Measurements from ENCODE around the gene STK39. TPM values are rescaled to one million over a fixed set of nuclear protein-coding genes. Genes with fewer than 3 reads are reported as not detected.

The STK39 gene
- polyA plus RNA-seq, 1 donor (not counting 4 experiments of a cell fraction or from before 2014, with no cell fraction given), result 20.7 TPM

- H4K20me1 ChIP-seq (ENCODE audit: control insufficient read depth, extremely low read depth, insufficient read depth, low read length), result no peaks in the 10 kb centered on the region
- TF ChIP-seq EZH2 (IDR thresholded peaks at IDR 0.05; ENCODE audit: low read length) (no peak), CTCF (optimal IDR thresholded peaks at IDR 0.05 in 1 of 3, IDR thresholded peaks at IDR 0.05 in 1 of 3, conservative IDR thresholded peaks at IDR 0.05 in 1 of 3; ENCODE audit: extremely low read depth in 1 of 3, insufficient read depth in 2 of 3, low read length in 3 of 3) (no peak)
- no peaks in the 10 kb centered on the region for H3K9me3 ChIP-seq (ENCODE audit: control insufficient read depth, low read depth, low read length)
- H3K4me3 ChIP-seq (ENCODE audit: control insufficient read depth in 2 of 3, extremely low read depth in 1 of 3, insufficient read depth in 2 of 3, low read depth in 1 of 3, low read length in 3 of 3), result no peak overlapping the region
- no peak overlapping the region for H3K27ac ChIP-seq (ENCODE audit: control insufficient read depth, insufficient read depth, low read length)
- no peaks in the 10 kb centered on the region for H3K9me1 ChIP-seq (ENCODE audit: control insufficient read depth, extremely low read depth, insufficient read depth, low read length)
- FAIRE-seq (no peak), DNase-seq (ENCODE audit: low read depth, low spot score) (no peak)
- H2AFZ ChIP-seq (ENCODE audit: control insufficient read depth, low read length), result no peak overlapping the region
- H3K36me3 ChIP-seq (ENCODE audit: control insufficient read depth in 2 of 2, extremely low read depth in 1 of 2, insufficient read depth in 2 of 2, low read length in 2 of 2), result no peaks in the 10 kb centered on the region
- no peak overlapping the region for H3K9ac ChIP-seq (ENCODE audit: control insufficient read depth, extremely low read depth, insufficient read depth, low read length)
- dilution Hi-C loops (cut with MboI; ENCODE audit: extremely low pct_ligation_motif_present, low sequenced_read_pairs), result no loop called here
- H3K4me2 ChIP-seq (ENCODE audit: control insufficient read depth, extremely low read depth, insufficient read depth, low read depth, low read length), result no peak overlapping the region
- H3K27me3 ChIP-seq (ENCODE audit: control insufficient read depth, extremely low read depth, insufficient read depth, low read length), result no peaks in the 10 kb centered on the region
- H3K79me2 ChIP-seq (ENCODE audit: control insufficient read depth, insufficient read depth, low read length), result no peaks in the 10 kb centered on the region
- no peaks in the 10 kb centered on the region for H3K4me1 ChIP-seq (ENCODE audit: control insufficient read depth, extremely low read depth, insufficient read depth, low read length)
Measured at GRCh38 chr2:168089200-168089599, 158.2 kb downstream of the STK39 start.

GRCh38 chr2:168087401-168087800 lies 160.0 kb downstream of the STK39 start:
- DNase-seq (ENCODE audit: low read depth, low spot score) (no peak), FAIRE-seq (no peak)
- Histone ChIP-seq H3K9ac (ENCODE audit: control insufficient read depth, extremely low read depth, insufficient read depth, low read length) (no peak overlapping the region), H3K4me2 (ENCODE audit: control insufficient read depth, extremely low read depth, insufficient read depth, low read depth, low read length) (no peak overlapping the region), H3K9me3 (ENCODE audit: control insufficient read depth, low read depth, low read length) (no peaks in the 10 kb centered on the region), H3K79me2 (ENCODE audit: control insufficient read depth, insufficient read depth, low read length) (no peaks in the 10 kb centered on the region), H3K9me1 (ENCODE audit: control insufficient read depth, extremely low read depth, insufficient read depth, low read length) (no peaks in the 10 kb centered on the region), H2AFZ (ENCODE audit: control insufficient read depth, low read length) (no peak overlapping the region), H3K36me3 (ENCODE audit: control insufficient read depth in 2 of 2, extremely low read depth in 1 of 2, insufficient read depth in 2 of 2, low read length in 2 of 2) (no peaks in the 10 kb centered on the region), H3K27me3 (ENCODE audit: control insufficient read depth, extremely low read depth, insufficient read depth, low read length) (no peaks in the 10 kb centered on the region), H3K4me1 (ENCODE audit: control insufficient read depth, extremely low read depth, insufficient read depth, low read length) (no peaks in the 10 kb centered on the region), H3K27ac (ENCODE audit: control insufficient read depth, insufficient read depth, low read length) (no peak overlapping the region), H4K20me1 (ENCODE audit: control insufficient read depth, extremely low read depth, insufficient read depth, low read length) (no peaks in the 10 kb centered on the region), H3K4me3 (ENCODE audit: control insufficient read depth in 2 of 3, extremely low read depth in 1 of 3, insufficient read depth in 2 of 3, low read depth in 1 of 3, low read length in 3 of 3) (no peak overlapping the region)
- dilution Hi-C loops (cut with MboI; ENCODE audit: extremely low pct_ligation_motif_present, low sequenced_read_pairs), result no loop called here
- TF ChIP-seq EZH2 (IDR thresholded peaks at IDR 0.05; ENCODE audit: low read length) (no peak), CTCF (optimal IDR thresholded peaks at IDR 0.05 in 1 of 3, IDR thresholded peaks at IDR 0.05 in 1 of 3, conservative IDR thresholded peaks at IDR 0.05 in 1 of 3; ENCODE audit: extremely low read depth in 1 of 3, insufficient read depth in 2 of 3, low read length in 3 of 3) (no peak)
